HepG2 (cell line): ENCODE results near the gene NSUN6. TPM values are rescaled to one million over a fixed set of nuclear protein-coding genes. Genes with fewer than 3 reads are reported as not detected.
"Not testable (repeated sequence)": the region's sequence is repeated elsewhere in the genome, so short reads cannot be mapped to it uniquely, and the experiment has no call there.

Source experiments
- ATAC-seq: fragments of 200-7000 bp; cut with Tn5 transposase; 3 replicates; pipeline ENCODE4 v1.9.1; 2020; ENCODE audit warnings: mild to moderate bottlenecking, moderate library complexity
- BruUV-seq: library from RNA; stranded (reverse); fragments of 400-500 nt; replicated peaks from 2 replicates; lab custom pipeline; 2021; lab: Mats Ljungman, UMichigan
- CTCF ChIA-PET: fragments of 300-600 bp; formaldehyde crosslinking; extraction: SDS; loops from one replicate; lab custom pipeline; 2021; ENCODE audit warnings: low total read pairs, inconsistent platforms, low intra/inter-chr PET ratio; lab: Yijun Ruan, JAX
- POLR2A ChIA-PET: fragments of 350-600 bp; sonication (Branson Sonifier 250); formaldehyde crosslinking; loops from one replicate; lab custom pipeline; 2020; ENCODE audit warnings: antibody characterized with exemption, inconsistent platforms; lab: Yijun Ruan, JAX
- DNase-seq: peaks from one replicate; pipeline ENCODE4 v3.0.0-alpha.2; 2015; ENCODE audit warnings: low spot score
- FAIRE-seq: peaks from 3 replicates; lab custom pipeline; 2011; peaks lifted over from hg19 to GRCh38; lab: Jason Lieb, UNC
- H2AFZ ChIP-seq: one replicate; pipeline ENCODE4 v1.6.1; 2011; ENCODE audit warnings: low read length, inconsistent platforms
- H3K27ac ChIP-seq: fragments of 300-600 bp; 3 replicates; pipeline ENCODE4 v1.8.0; 2011; ENCODE audit warnings: mixed run types, mild to moderate bottlenecking, mixed read lengths, low read length, inconsistent platforms; ENCODE audit not compliant: insufficient read depth; ENCODE audit errors: extremely low read length
- H3K27me3 ChIP-seq, 2 experiments: fragments of 200-600 bp in 1 of 2; 2 replicates in 1 of 2; 3 replicates in 1 of 2; pipeline versions ENCODE4 v1.6.0 to v1.8.0; 2011; ENCODE audit warnings: low read length in 2 of 2, mild to moderate bottlenecking in 2 of 2, moderate library complexity in 2 of 2, inconsistent platforms in 1 of 2; ENCODE audit not compliant: insufficient read depth in 2 of 2, control insufficient read depth in 1 of 2
- H3K36me3 ChIP-seq, 2 experiments: fragments of 200-600 bp in 1 of 2; replicated peaks in 1 of 2; 2 replicates in 1 of 2; 3 replicates in 1 of 2; pipeline versions ENCODE4 v1.5.1 to v1.8.0; 2011; ENCODE audit warnings: low read length in 2 of 2, inconsistent platforms in 1 of 2; ENCODE audit not compliant: insufficient read depth in 2 of 2, control insufficient read depth in 1 of 2
- H3K4me1 ChIP-seq: 2 replicates; pipeline ENCODE4 v1.5.1; 2012; ENCODE audit warnings: low read length, inconsistent platforms; ENCODE audit not compliant: insufficient read depth
- H3K4me2 ChIP-seq: 2 replicates; pipeline ENCODE4 v1.6.0; 2011; ENCODE audit warnings: low read depth, low read length, inconsistent platforms
- H3K4me3 ChIP-seq, 3 experiments: fragments of 200-600 bp in 1 of 3; sonication (generic), shearing (Covaris generic) in 1 of 3; replicated peaks in 1 of 3; 2 replicates each; pipeline ENCODE4 v1.5.1; 2011 to 2016; ENCODE audit warnings: low read length in 3 of 3, inconsistent platforms in 2 of 3, low read depth in 2 of 3, mild to moderate bottlenecking in 2 of 3, control low read depth in 1 of 3, mixed read lengths in 1 of 3; ENCODE audit not compliant: insufficient read depth in 1 of 3
- H3K79me2 ChIP-seq: one replicate; pipeline ENCODE4 v1.6.1; 2011; ENCODE audit warnings: low read length, inconsistent platforms; ENCODE audit not compliant: insufficient read depth
- H3K9ac ChIP-seq: 2 replicates; pipeline ENCODE4 v1.6.0; 2011; ENCODE audit warnings: mild to moderate bottlenecking, low read depth, low read length, inconsistent platforms; ENCODE audit not compliant: insufficient read depth
- H3K9me3 ChIP-seq: 2 replicates; pipeline ENCODE4 v1.5.1; 2012; ENCODE audit warnings: mild to moderate bottlenecking, low read length
- H4K20me1 ChIP-seq: 2 replicates; pipeline ENCODE4 v1.6.0; 2011; ENCODE audit warnings: inconsistent platforms, mild to moderate bottlenecking, low read length, moderate library complexity; ENCODE audit not compliant: insufficient read depth
- MZF1 ChIP-seq: sonication (generic); formaldehyde crosslinking; IDR thresholded peaks from 2 replicates; pipeline ENCODE4 v1.8.1; 2023; ENCODE audit warnings: mild to moderate bottlenecking, missing genetic modification reagents, borderline replicate concordance
- SRSF9 ChIP-seq: fragments of 200-400 bp; formaldehyde crosslinking; IDR thresholded peaks from 2 replicates; pipeline ENCODE4 v1.6.1; 2018; ENCODE audit warnings: borderline replicate concordance, mild to moderate bottlenecking, low read depth, low read length; ENCODE audit not compliant: insufficient read depth, poor library complexity, severe bottlenecking
- WGBS: methylation state at CpG from one replicate; pipeline ENCODE4 v1.1.6; 2017; ENCODE audit warnings: low lambda C conversion rate; 5-methylcytosine and 5-hydroxymethylcytosine counted together
- in situ Hi-C: cut with HindIII; loops from 2 replicates; pipeline ENCODE4 v1.10.0; 2017; ENCODE audit warnings: low pct_unique_long_range_greater_than_20kb; ENCODE audit not compliant: extremely low pct_ligation_motif_present
- intact Hi-C: fragments of 100-400 bp; cut with micrococcal nuclease; formaldehyde crosslinking; loops from one replicate; pipeline ENCODE4 v1.10.0; 2022; ENCODE audit not compliant: unreplicated experiment
- polyA plus RNA-seq, 8 experiments: library from polyadenylated mRNA; depleted of rRNA in 3 of 8; stranded (reverse) in 7 of 8; unstranded in 1 of 8; fragments of >200 nt; fragmentation: Illumina TruSeq in 4 of 8; extraction: Trizol in 4 of 8; gene quantifications; 2 replicates each; pipeline versions ENCODE4 v1.2.1 to v1.2.3, GENCODE V29; 2011 to 2016; ENCODE audit warnings: low read depth in 4 of 8, missing spikeins in 1 of 8, mixed read lengths in 1 of 8; ENCODE audit not compliant: insufficient read depth in 1 of 8
- total RNA-seq, 5 experiments: library from RNA; depleted of rRNA; stranded (reverse); fragments of >200 nt; fragmentation: Illumina TruSeq; extraction: Trizol; gene quantifications; 2 replicates each; pipeline ENCODE4 v1.2.3, GENCODE V29; 2016; ENCODE audit warnings: low read depth in 1 of 5
- TF ChIP-seq, protein P1 (sequence below): sonication (generic); formaldehyde crosslinking; conservative IDR thresholded peaks from 2 replicates; pipeline ENCODE4 v1.4.0; 2020; ENCODE audit warnings: missing genetic modification reagents

The NSUN6 gene
- total and polyA plus RNA-seq, 2 of the 13 experiments (the other 11 are each of a cell fraction or from before 2014, with no cell fraction given): 17.2 to 19.3 TPM

DNA sequence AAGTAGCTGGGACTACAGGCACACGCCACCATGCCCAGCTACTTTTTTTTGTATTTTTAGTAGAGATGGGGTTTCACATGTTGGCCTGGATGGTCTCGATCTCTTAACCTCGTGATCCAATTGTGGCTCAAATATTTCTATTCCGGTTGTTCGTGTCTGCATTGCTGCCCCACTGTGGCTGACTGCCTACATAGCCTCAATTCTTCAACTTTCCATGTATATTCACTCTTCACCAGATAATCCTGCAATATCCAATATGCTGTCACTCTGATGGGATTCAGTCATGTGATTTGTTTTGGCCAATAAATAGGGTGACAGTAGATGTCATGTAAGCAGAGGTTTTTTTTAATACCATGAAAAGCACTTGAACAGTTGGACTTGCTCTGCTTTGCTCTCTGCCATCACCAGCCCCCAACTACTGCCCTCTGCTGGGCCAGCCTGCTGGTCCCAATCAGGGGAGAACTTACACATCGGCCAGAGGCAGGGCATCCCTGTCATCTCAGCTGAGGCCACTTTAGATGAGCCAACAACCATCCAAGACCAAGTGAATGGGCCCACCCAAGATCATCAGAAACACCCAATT, 56.7 kb downstream of the NSUN6 start (continued):
- TF ChIP-seq MZF1 (CRISPR knock-in tag) (no peak), SRSF9 (no peak)
- TF ChIP-seq, protein P1, sequence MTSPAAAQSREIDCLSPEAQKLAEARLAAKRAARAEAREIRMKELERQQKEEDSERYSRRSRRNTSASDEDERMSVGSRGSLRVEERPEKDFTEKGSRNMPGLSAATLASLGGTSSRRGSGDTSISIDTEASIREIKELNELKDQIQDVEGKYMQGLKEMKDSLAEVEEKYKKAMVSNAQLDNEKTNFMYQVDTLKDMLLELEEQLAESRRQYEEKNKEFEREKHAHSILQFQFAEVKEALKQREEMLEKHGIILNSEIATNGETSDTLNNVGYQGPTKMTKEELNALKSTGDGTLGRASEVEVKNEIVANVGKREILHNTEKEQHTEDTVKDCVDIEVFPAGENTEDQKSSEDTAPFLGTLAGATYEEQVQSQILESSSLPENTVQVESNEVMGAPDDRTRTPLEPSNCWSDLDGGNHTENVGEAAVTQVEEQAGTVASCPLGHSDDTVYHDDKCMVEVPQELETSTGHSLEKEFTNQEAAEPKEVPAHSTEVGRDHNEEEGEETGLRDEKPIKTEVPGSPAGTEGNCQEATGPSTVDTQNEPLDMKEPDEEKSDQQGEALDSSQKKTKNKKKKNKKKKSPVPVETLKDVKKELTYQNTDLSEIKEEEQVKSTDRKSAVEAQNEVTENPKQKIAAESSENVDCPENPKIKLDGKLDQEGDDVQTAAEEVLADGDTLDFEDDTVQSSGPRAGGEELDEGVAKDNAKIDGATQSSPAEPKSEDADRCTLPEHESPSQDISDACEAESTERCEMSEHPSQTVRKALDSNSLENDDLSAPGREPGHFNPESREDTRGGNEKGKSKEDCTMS: no peak

DNA sequence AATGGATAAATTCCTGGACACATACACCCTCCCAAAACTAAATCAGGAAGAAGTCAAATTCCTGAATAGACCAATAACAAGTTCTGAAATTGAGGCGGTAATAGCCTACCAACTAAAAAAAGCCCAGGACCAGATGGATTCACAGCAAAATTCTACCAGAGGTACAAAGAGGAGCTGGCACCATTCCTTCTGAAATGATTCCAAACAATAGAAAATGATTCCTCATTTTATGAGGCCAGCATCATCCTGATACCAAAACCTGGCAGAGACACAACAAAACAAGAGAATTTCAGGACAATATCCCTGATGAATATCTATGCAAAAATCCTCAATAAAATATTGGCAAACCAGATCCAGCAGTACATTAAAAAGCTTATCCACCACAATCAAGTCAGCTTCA, 60.2 kb downstream of the NSUN6 start:
- H3K79me2 ChIP-seq, H3K4me2 ChIP-seq, POLR2A ChIA-PET, H3K9me3 ChIP-seq, ATAC-seq, H3K9ac ChIP-seq, intact Hi-C loops, H3K4me1 ChIP-seq, DNase-seq, H4K20me1 ChIP-seq, H3K4me3 ChIP-seq, CTCF ChIA-PET, H3K27ac ChIP-seq, H3K27me3 ChIP-seq, BruUV-seq, in situ Hi-C loops, H2AFZ ChIP-seq, FAIRE-seq: not testable (repeated sequence)
- 100% methylated on average over 1 of the region's 1 CpG for WGBS
- peaks cover 1 to 19% of the 10 kb centered on the region in 2 experiments; a peak in 2 of 5 replicates for H3K36me3 ChIP-seq
